ENCODE results near the gene TRAPPC2L. TPM values are rescaled to one million over a fixed set of nuclear protein-coding genes. Genes with fewer than 3 reads are reported as not detected.

TRAPPC2L gene
- total RNA-seq, 2 experiments from 2014 or later: 27.6 to 44.9 TPM

GRCh38 chr16:88835383-88835782, 21.5 kb upstream of the TRAPPC2L start:
- Histone ChIP-seq H2AFZ (ENCODE audit: low read length) (no peak overlapping the region), H3K9me2 (ENCODE audit: insufficient read depth, low read length) (no peaks in the 10 kb centered on the region), H3K79me2 (ENCODE audit: insufficient read depth, low read depth, low read length) (no peaks in the 10 kb centered on the region), H3K27ac (ENCODE audit: low read depth, low read length, poor library complexity, severe bottlenecking) (no peak overlapping the region), H4K20me1 (ENCODE audit: insufficient read depth, low read length) (no peaks in the 10 kb centered on the region), H3K4me3 (ENCODE audit: low read depth, low read length, poor library complexity, severe bottlenecking) (no peak overlapping the region), H3K4me1 (ENCODE audit: insufficient read depth, low read length, poor library complexity, severe bottlenecking) (no peaks in the 10 kb centered on the region), H3K36me3 (ENCODE audit: insufficient read depth, low read length) (no peaks in the 10 kb centered on the region), H3K4me2 (ENCODE audit: low read length) (no peak overlapping the region), H3K9me3 (ENCODE audit: low read length) (no peaks in the 10 kb centered on the region)
- POLR2A ChIA-PET: no interaction called here
- intact Hi-C loops (cut with micrococcal nuclease; ENCODE audit: unreplicated experiment): no loop called here
- CTCF ChIA-PET (ENCODE audit: unreplicated experiment): no interaction called here
- TF ChIP-seq CTCF (conservative IDR thresholded peaks at IDR 0.05; ENCODE audit: low read length) (no peak), EZH2phosphoT487 (IDR thresholded peaks at IDR 0.05; ENCODE audit: borderline replicate concordance, low read depth, low read length) (no peak)
- no peak for DNase-seq (ENCODE audit: low spot score)
- BruUV-seq (replicated peaks): no TSS peak

DNA sequence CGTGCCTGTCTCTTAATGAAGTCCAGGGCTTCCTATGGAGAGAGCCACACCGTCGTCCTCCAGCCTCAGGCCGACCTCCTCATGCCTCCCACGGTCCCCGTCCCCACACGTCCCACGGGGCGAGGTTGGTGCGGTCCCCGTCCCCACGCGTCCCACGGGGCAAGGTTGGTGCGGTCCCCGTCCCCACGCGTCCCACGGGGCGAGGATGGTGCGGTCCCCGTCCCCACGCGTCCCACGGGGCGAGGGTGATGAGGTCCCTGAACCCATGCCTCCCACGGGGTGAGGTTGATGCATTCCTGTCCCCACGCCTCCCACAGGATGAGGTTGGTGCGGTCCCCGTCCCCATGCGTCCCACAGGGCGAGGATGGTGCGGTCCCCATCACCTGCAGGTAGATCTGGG, 21.1 kb upstream of the TRAPPC2L start:
- BruUV-seq (replicated peaks): no TSS peak
- POLR2A ChIA-PET: no interaction called here
- Histone ChIP-seq H4K20me1 (ENCODE audit: insufficient read depth, low read length) (no peaks in the 10 kb centered on the region), H3K4me1 (ENCODE audit: insufficient read depth, low read length, poor library complexity, severe bottlenecking) (no peaks in the 10 kb centered on the region), H3K27ac (ENCODE audit: low read depth, low read length, poor library complexity, severe bottlenecking) (no peak overlapping the region), H3K9me2 (ENCODE audit: insufficient read depth, low read length) (no peaks in the 10 kb centered on the region), H3K79me2 (ENCODE audit: insufficient read depth, low read depth, low read length) (no peaks in the 10 kb centered on the region), H3K9me3 (ENCODE audit: low read length) (no peaks in the 10 kb centered on the region), H2AFZ (ENCODE audit: low read length) (no peak overlapping the region), H3K4me2 (ENCODE audit: low read length) (no peak overlapping the region), H3K4me3 (ENCODE audit: low read depth, low read length, poor library complexity, severe bottlenecking) (no peak overlapping the region), H3K36me3 (ENCODE audit: insufficient read depth, low read length) (no peaks in the 10 kb centered on the region)
- intact Hi-C loops (cut with micrococcal nuclease; ENCODE audit: unreplicated experiment): no loop called here
- no peak for TF ChIP-seq EZH2phosphoT487 (IDR thresholded peaks at IDR 0.05; ENCODE audit: borderline replicate concordance, low read depth, low read length)
- TF ChIP-seq CTCF (conservative IDR thresholded peaks at IDR 0.05; ENCODE audit: low read length): no peak
- CTCF ChIA-PET (ENCODE audit: unreplicated experiment): no interaction called here
- DNase-seq (ENCODE audit: low spot score): no peak

DNA sequence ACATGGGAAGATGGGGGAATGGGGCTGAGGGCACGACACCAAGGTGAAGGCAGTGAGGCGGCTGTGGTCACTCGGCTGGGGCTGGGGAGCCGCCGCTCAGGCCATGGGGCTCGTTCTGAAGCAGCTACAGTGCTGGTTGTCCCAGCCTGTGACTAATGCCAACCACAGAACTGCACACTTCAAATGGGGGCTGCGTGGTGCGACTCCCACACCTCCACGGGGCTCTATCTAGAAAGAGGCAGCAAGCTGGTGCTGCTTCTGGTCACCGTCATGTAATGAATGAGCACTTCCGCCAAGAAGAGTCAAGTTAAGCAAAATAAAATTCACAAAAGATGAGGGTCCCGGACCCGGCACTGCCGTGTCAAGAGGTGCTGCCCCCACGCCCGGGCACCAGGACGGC, 20.1 kb upstream of the TRAPPC2L start:
- Histone ChIP-seq H3K79me2 (ENCODE audit: insufficient read depth, low read depth, low read length) (no peaks in the 10 kb centered on the region), H3K9me2 (ENCODE audit: insufficient read depth, low read length) (no peaks in the 10 kb centered on the region), H3K4me2 (ENCODE audit: low read length) (no peak overlapping the region), H3K27ac (ENCODE audit: low read depth, low read length, poor library complexity, severe bottlenecking) (no peak overlapping the region), H3K9me3 (ENCODE audit: low read length) (no peaks in the 10 kb centered on the region), H2AFZ (ENCODE audit: low read length) (no peak overlapping the region), H3K4me1 (ENCODE audit: insufficient read depth, low read length, poor library complexity, severe bottlenecking) (no peaks in the 10 kb centered on the region), H4K20me1 (ENCODE audit: insufficient read depth, low read length) (no peaks in the 10 kb centered on the region), H3K4me3 (ENCODE audit: low read depth, low read length, poor library complexity, severe bottlenecking) (no peak overlapping the region), H3K36me3 (ENCODE audit: insufficient read depth, low read length) (no peaks in the 10 kb centered on the region)
- TF ChIP-seq EZH2phosphoT487 (IDR thresholded peaks at IDR 0.05; ENCODE audit: borderline replicate concordance, low read depth, low read length) (no peak), CTCF (conservative IDR thresholded peaks at IDR 0.05; ENCODE audit: low read length) (no peak)
- CTCF ChIA-PET (ENCODE audit: unreplicated experiment): no interaction called here
- no TSS peak for BruUV-seq (replicated peaks)
- POLR2A ChIA-PET: no interaction called here
- DNase-seq (ENCODE audit: low spot score): no peak
- intact Hi-C loops (cut with micrococcal nuclease; ENCODE audit: unreplicated experiment): no loop called here
